ENCODE data around the gene MMUT. TPM values are rescaled to one million over a fixed set of nuclear protein-coding genes. Genes with fewer than 3 reads are reported as not detected.
"Not testable (repeated sequence)": the region's sequence is repeated elsewhere in the genome, so short reads cannot be mapped to it uniquely, and the experiment has no call there.

MMUT gene
- total RNA-seq, 1 donor from 2014 or later: 33.9 TPM

DNA sequence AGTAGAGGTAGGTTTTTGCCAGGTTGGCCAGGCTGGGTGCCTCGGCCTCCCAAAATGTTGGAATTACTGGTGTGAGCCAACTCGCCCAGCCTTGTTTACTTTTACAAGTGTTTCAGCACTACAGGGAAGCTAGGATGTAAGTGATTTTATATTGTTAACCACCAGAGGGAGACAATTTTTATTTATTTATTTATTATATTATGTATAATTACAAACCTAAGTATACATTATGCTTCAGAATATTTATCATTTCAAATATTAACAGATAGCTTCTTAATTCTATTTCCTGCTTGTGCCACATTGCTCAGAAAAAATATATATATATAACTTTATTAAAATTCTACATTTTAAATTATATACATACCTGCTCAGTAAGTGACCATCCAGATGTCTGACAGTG, 9.8 kb downstream of the MMUT start:
- ATAC-seq (ENCODE audit: poor library complexity): no peak
- DNase-seq: no peak
- intact Hi-C loops (cut with DNase I): no loop called here

DNA sequence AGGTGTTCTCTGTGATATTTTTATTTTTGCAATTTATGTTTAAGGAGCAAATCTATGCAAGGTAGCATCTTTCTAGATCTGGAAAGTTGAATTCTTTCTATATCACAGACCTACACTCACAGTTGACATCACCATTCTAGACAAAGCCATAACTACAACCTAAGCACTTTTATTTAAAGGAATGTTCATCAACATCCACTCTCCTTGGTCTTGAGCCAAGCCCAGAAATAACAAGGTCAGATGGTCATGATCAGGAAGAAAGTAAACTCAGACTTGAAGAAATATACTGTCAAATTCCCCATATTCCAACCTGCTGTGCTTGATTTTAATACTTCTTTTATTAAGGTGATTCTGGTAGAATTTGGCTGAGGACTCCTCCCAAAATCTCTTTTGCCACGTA, 32.2 kb downstream of the MMUT start:
- intact Hi-C loops (cut with DNase I): no loop called here
- ATAC-seq (ENCODE audit: poor library complexity): no peak
- DNase-seq: no peak

GRCh38 chr6:49430187-49430586, 32.9 kb downstream of the MMUT start:
- intact Hi-C loops (cut with DNase I): no loop called here
- DNase-seq: no peak
- ATAC-seq (ENCODE audit: poor library complexity): no peak

DNA sequence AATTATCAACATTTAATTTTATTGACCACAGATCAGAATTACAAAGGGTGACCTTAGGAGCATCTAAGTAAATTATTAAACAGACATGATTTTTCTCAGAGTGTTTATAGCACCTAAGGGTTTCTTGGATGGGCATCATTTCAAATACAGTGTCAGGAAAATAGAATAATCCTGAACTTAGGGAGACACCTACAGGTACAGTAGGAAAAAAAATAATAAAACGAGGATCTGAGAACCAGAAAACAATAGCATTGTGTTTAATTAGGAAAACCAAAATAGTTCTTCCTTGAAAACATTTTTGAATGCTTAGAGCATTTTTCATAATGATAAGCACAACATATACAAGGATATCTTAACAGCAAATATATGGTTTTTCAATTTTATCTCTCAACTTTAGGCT, 39.2 kb downstream of the MMUT start:
- no peak for ATAC-seq (ENCODE audit: poor library complexity)
- no peak for DNase-seq
- intact Hi-C loops (cut with DNase I): no loop called here

DNA sequence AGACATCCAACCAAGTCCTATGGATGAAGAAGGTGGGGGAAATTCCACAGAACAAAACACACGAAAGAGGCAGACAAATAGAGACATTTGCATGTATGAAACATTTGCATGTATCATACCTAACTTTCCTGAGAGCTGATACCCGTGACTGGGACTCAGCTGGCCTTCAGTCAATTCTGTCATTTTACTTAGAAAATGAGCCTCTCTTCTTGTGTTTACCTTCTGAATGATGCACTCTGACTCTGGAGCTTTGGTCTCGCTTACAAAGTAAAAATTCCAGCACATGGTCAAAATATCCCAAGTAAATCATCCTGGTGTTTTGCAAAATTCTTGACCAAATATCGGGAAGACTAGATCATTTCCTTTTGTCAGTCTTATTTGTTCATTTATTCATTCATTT, 46.9 kb downstream of the MMUT start:
- ATAC-seq (ENCODE audit: poor library complexity): no peak
- intact Hi-C loops (cut with DNase I): no loop called here
- no peak for DNase-seq

DNA sequence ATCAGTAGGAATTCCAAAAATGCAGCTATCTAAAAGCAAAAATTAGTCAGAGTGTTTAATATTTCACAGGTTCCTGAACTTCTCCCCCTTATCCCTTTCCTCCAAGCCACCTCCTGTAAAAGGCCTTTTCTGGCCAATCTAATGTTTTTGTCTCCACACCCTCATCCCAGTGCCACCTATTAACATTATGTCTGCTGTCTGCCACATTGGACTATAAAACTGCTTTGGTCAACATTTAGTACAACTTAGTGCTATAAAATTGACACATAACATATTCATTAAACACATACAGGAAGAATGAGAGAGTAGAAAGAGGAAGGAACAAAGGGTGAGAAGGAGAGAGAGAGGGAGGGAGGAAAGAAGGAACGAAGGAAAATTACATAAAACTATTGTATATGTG, 47.7 kb downstream of the MMUT start:
- no peak for DNase-seq
- intact Hi-C loops (cut with DNase I): no loop called here
- no peak for ATAC-seq (ENCODE audit: poor library complexity)

DNA sequence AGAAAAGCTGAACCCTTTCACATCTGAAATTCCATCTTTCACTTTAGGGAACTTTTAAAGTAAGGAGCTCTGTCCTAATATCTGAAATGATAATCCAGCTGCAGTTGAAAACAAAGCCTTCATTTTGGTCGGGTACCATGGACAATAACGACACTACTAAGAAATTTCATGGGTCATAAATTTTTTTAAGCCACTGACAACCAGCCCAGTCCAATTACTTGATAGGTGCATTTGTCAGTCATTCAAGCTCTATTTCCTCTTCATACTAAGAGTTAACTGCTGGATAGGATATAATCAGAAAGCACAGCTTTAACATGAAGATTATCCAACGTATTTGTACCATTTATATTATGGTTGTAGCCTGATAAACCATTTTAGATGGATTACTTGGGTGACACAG, 52.5 kb downstream of the MMUT start:
- DNase-seq: no peak
- ATAC-seq (ENCODE audit: poor library complexity): no peak
- intact Hi-C loops (cut with DNase I): loop anchor here (5.0 kb wide), 1 partner anchor 1623 kb away; no protein-coding TSS in a partner anchor

GRCh38 chr6:49409951-49410542, 53.0 kb downstream of the MMUT start:
- DNase-seq: peak; percentile 39
- ATAC-seq (ENCODE audit: poor library complexity): peak; percentile 61
- intact Hi-C loops (cut with DNase I): loop anchor here (5.0 kb wide), 1 partner anchor 1623 kb away; no protein-coding TSS in a partner anchor

- no peak for ATAC-seq (ENCODE audit: poor library complexity)
These were observed 56.6 kb downstream of the MMUT start for GRCh38 chr6:49406250-49406970.

GRCh38 chr6:49401063-49401462, 62.0 kb downstream of the MMUT start:
- no peak for ATAC-seq (ENCODE audit: poor library complexity)
- no peak for DNase-seq
- intact Hi-C loops (cut with DNase I): no loop called here

More at GRCh38 chr6:49406250-49406970, 56.6 kb downstream of the MMUT start:
- intact Hi-C loops (cut with DNase I): no loop called here
- no peak for DNase-seq

GRCh38 chr6:49386667-49387508, 76.2 kb downstream of the MMUT start:
- DNase-seq; intact Hi-C loops (cut with DNase I): not testable (repeated sequence)

GRCh38 chr6:49384904-49385303, 78.1 kb downstream of the MMUT start:
- intact Hi-C loops (cut with DNase I): no loop called here
- ATAC-seq (ENCODE audit: poor library complexity): no peak

More at GRCh38 chr6:49386667-49387508, 76.2 kb downstream of the MMUT start:
- not testable (repeated sequence) for ATAC-seq (ENCODE audit: poor library complexity)

More at GRCh38 chr6:49384904-49385303, 78.1 kb downstream of the MMUT start:
- DNase-seq: no peak

Other genes with a start within 250 kb of the MMUT start
- gene CENPQ, start 117 bp upstream of the MMUT start, total RNA-seq: 5.1 TPM
- gene GLYATL3, start 36.7 kb upstream of the MMUT start, total RNA-seq: not detected
- gene C6orf141, start 87.4 kb upstream of the MMUT start, total RNA-seq: not detected
- 0.62 TPM for gene RHAG, start 173.6 kb upstream of the MMUT start, total RNA-seq

Measured in Right ventricle myocardium superior (tissue), 1 donor.